HG03571 (cell line): Measurements from ENCODE around the gene E2F1.
"Not testable (repeated sequence)": the region's sequence is repeated elsewhere in the genome, so short reads cannot be mapped to it uniquely, and the experiment has no call there.

Source experiments
- ATAC-seq: cut with Tn5 transposase; IDR thresholded peaks from one replicate; pipeline ENCODE4 v1.9.1; 2021; ENCODE audit not compliant: unreplicated experiment

Gene E2F1

DNA sequence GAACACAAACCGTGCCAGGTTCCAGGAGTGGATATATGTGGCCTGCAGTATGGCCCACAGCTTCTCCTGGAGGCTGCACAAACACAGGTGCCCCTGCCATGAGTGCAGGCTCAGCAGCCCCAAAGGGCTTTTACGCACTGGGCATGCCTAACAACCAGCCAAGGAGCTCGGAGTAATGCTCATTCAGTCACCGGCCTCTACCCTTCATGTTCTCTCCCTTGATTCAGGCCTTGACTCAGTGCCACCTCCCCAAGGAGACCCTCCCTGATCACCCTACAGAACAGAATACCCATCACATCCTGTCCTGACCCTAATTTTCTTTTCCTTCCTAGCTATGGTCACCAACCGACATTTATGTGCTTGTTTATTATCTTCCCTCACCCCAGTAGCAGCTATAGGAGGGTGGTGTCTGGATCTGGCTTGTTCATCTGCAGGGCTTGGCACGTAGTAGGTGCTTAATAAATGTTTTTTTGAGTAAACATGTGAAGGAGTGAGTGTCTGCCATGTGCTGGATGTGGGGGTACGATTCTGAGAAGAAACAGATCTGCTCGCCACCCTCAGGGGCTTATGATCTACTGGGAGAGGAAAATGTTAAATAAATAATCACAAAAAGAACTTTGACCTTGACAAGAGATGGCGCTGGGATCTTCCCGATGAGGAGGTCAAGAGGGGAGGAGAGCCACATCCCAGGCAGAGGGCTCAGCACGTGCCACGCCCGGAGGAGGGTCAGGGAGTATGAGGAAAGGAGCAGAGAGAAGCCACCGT is 24.7 kb upstream of the E2F1 start:
- no peak for ATAC-seq

DNA sequence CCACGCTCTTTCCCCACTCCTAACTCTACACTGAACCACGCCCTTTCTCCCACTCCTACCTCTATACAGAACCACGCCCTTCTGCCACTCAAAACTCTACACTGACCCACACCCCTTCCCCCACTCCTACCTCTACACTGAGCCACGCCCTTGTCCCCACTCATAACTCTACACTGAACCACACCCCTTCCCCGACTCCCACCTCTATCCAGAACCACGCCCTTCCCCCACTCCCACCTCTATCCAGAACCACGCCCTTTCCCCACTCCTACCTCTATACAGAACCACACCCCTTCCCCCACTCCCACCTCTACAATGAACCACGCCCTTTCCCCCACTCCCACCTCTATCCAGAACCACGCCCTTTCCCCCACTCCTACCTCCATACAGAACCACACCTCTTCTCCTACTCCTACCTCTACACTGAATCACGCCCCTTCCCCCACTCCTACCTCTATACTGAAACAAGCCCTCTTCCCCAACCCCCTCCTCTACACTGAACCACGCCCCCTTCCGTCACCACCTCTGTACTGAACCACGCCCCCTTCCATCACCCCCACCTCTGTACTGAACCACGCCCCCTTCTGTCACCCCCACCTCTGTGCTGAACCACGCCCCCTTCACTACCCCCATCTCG is 23.8 kb upstream of the E2F1 start:
- no peak for ATAC-seq

DNA sequence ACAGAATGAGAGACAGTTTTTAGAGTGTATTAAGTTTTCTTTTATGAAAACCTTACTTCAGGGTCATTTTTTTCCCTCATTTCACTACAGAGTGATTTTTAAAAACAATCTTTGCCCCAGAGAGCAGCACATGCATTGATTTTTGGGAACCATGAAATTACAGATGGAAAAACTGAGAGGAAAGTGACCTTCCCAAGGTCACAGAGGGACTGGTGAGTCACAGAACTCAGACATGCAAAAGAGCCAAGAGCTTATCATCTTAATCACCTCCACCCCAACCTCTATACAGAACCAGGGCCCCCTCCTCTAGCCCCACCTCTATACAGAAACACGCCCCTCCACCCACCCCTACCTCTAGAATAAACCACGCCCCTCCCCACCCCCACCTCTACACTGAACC is 23.2 kb upstream of the E2F1 start:
- ATAC-seq: no peak

DNA sequence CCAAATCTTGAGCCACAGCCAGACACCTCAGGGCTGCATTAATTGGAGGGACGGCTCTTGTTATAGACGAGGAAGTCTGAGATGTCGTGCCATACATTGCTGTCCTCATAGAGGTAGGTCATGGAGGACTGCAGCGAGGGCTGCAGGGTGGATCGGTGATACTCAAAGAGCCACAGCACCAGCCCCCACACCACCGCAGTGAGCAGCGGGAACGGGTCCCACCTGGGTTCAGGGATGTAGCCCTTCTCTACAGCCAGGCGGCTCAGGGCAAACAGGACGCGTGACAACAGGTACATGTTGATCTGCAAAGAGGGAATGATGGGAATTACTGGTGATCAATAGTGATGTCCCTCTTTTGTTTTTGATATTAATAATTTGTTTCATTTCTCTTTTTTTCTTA is 21.5 kb upstream of the E2F1 start:
- ATAC-seq: no peak

DNA sequence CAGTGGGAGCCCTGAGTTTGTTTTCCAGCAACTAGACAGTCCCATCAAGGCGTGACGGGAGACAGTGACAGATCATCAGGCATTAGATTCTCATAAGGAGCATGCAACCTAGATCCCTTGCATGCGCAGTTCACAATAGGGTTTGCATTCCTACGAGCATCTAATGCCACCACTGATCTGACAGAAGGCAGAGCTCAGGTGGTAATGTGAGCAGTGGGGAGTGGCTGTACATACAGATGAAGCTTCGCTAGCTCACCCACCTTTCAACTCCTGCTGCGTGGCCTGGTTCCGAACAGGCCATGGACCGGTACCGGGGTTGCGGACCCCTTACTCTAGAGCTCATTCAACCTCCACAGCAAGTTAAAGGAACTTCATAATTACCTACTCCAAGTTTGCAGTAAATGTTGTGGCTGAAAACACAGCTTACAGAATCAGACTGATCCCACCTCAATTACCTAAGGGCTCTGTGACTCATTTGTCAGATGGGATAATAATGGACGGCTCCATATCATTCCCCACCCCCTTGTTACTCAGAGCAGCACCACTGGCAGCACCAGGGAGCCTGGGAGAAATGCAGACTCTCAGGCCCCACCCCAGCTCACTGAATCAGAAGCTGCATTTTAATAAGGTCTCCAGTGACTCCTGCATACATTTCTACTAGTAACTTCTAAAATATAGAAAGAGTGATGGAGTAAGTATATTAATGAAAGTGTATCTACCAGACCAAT is 18.2 kb upstream of the E2F1 start:
- no peak for ATAC-seq

DNA sequence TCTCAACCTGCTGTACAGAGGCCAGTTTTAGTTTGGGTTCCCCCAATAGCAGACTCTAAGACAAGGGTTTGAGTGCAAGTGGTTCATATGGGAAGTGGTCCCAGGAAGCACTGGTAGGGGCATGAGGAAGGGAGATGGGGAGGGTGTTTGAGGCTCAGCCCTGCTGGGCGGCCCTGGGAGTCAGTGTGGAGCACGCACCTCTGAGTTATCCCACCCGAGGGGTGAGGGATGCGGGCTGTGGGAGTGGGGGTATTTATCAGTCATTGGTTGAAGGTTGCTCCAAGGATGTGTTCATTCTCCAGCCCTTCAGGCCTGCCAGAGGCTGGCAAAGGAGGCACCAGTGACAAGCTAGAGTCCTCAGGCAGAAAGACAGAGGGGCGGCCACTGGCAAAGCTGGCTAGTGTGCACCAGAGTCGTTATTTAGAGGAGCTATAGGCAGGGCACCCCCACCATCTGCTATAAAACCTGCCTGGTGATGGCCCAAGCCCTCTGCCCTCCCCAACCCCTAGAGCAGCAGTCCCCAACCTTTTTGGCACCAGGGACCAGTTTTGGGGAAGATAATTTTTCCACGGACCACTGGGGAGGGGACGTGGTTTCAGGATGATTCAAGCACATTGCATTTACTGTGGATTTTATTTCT is 17.4 kb upstream of the E2F1 start:
- no peak for ATAC-seq

DNA sequence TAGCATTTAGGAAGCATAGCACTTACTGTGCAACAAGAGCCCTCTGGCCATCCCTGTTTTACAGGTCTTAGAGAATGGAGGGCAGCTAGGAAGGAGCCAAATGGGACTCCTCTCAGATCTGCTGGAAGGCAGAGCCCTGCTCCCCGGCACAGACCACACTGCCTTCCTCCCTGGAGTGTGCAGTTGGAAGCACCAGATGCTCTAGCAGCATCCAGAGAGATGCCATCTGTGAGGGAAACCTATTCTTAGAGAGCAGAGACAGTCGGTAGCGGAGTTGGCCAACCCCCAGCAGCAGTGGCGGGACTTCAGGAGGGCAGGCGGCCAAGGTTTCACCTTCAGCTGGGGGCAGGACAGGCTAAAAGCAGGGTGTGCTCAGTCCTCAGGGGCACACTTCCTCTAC is 16.7 kb upstream of the E2F1 start:
- no peak for ATAC-seq

DNA sequence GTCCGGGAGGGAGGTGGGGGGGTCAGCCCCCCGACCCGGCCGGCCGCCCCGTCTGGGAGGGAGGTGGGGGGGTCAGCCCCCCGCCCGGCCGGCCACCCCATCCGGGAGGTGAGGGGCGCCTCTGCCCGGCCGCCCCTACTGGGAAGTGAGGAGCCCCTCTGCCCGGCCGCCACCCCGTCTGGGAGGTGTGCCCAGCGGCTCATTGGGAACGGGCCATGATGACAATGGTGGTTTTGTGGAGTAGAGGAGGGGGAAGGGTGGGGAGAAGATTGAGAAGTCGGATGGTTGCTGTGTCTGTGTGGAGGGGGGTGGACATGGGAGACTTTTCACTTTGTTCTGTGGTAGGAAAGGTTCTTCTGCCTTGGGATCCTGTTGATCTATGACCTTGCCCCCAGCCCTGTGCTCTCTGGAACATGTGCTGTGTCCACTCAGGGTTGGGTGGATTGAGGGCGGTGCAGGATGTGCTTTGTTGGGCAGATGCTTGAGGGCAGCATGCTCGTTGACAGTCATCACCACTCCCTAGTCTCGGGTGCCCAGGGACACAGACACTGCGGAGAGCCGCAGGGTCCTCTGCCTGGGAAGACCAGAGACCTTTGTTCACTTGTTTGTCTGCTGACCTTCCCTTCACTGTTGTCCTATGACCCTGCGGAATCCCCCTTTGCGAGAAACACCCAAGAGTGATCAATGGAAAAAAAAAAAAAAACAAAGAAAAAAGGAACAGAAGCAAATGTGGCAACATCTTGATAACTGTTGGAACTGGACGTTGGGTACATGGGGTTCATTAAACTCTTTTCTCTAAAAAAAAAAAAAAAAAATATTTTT is 15.7 kb upstream of the E2F1 start:
- ATAC-seq: no peak

DNA sequence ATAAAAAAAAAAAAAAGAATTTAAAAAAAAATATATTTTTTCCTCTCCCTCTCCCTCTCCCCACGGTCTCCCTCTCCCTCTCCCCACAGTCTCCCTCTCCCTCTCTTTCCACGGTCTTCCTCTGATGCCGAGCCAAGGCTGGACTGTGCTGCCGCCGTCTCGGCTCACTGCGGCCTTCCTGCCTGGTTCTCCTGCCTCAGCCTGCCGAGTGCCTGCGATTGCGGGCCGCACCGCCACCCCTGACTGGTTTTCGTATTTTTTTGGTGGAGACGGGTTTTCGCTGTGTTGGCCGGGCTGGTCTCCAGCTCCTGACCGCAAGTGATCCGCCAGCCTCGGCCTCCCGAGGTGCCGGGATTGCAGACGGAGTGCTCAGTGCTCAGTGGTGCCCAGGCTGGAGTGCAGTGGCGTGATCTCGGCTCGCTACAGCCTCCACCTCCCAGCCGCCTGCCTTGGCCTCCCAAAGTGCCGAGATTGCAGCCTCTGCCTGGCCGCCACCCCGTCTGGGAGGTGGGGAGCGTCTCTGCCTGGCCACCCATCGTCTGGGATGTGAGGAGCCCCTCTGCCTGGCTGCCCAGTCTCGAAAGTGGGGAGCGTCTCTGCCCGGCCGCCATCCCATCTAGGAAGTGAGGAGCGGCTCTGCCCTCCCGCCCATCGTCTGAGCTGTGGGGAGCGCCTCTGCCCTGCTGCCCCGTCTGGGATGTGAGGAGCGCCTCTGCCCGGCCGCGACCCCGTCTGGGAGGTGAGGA is 14.7 kb upstream of the E2F1 start:
- ATAC-seq: not testable (repeated sequence)

DNA sequence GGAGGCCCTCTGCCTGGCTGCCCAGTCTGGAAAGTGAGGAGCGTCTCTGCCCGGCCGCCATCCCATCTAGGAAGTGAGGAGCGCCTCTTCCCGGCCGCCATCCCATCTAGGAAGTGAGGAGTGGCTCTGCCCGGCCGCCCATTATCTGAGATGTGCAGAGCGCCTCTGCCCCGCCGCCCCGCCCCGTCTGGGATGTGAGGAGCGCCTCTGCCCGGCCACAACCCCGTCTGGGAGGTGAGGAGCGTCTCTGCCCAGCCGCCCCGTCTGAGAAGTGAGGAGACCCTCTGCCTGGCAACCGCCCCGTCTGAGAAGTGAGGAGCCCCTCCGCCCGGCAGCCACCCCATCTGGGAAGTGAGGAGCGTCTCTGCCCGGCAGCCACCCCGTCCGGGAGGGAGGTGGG is 12.8 kb upstream of the E2F1 start:
- ATAC-seq: not testable (repeated sequence)

DNA sequence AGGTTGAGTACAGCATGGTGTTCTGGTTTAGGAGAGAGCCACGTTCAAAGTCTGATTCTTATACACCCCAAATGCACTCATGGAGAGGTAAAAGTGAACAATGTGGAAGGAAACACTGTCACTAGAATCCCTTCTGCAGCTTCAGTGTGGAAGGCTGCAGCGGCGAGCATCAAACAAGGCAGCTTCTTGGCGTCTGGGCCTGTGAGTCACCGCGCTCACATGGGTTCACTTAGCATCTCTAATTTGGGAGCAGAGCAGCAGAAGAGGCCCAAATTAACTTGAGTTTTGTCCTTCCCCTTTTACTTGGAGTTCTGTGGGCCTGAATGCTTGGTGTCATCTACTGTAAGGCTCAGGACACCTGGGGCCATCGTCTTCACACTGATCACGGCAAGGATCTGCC is 10.9 kb upstream of the E2F1 start:
- ATAC-seq: no peak

DNA sequence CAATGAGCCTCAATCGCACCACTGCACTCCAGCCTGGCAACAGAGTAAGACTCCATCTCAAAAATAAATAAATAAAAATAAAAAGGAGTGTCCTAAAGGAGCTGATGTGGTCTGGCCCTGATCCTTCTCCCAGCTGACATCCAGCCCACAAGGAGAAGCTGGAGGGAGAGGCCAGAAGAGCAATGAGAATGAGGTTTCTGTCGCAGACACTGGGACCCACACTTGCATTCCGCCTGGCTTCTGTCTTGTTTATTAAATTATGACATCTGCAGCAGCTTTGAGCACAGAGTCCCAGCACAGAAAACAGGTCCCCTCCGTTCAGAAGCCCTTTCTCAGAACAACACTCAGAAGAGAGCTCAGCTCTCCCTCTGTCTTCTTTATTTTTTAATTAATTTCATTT is 10.3 kb upstream of the E2F1 start:
- ATAC-seq: no peak

DNA sequence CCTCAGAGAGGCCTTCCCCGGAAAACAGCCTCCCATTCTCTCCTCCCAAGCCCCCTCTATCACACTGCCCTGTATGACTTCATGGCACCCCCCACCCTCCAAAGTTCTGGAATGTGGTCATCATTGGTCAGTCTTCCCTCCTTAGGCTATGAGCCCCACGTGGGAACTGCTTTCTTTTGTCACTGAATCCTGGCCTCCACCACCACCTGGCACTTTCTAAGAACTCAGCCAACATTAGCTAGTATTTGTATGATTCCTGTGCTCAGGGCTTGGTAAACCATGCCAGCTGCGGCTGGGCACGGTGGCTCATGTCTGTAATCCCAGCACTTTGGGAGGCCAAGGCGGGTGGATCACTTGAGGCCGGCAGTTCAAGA is 8.4 kb upstream of the E2F1 start:
- no peak for ATAC-seq

DNA sequence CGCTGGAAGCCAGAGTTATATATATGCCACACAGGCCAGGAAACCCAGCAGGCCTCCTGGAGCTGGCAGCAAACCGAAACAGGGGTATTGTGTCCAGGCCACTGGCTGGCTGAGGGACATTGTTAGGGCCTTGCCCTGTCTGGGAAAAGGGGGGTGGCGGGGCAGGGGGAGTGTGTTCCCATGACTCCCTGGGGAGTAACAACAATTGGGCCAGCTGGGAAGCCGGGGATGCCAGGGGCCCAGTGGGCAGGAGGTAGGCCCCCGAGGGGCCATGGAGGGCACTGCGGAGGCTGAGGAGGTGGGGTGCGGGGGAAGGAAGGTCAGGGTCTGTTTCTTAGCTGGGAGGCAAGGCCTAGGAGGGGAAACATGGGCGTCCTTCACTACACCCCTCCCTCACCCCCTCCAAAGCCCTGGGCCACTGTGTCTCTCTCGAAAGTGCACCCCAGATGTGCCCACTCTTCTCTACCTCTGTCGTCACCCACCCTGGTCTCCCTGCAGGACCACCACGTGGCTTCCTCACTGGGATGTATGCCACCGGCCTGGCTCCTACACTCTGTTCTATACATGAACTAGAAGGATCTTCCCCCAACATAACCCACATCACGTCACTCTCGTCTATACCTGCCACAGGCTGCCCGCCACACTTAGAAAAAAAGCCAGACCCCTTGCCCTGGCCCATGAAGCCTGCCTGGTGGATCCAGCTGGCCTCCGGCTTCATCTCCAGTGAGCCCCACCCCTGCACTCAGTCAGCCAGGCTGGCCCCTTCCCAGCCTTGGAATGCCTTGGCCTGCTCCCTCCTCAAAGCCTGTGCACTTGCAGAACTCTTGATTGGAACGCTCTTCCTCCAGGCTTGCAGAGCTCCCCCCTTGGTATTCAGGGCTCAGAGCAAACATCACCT is 7.8 kb upstream of the E2F1 start:
- no peak for ATAC-seq

DNA sequence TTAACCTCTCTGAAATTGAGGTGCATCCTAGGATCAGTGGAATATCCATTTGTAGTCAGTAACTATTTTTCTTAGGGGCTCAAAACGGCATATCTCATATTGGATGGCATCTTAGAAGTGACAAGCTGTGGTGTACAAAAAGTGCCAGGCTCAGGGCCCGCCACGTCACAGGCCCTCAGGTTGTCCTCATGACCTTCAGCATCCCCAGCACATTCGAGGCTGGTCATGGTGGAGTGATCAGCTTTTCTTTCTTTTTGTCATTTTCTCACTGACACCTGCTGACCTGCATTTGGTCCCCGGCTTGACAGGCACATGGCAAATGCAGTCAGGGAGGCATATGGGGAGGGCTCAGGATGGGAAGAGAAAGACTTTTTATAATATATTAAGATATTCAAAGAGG is 7.1 kb upstream of the E2F1 start:
- no peak for ATAC-seq

DNA sequence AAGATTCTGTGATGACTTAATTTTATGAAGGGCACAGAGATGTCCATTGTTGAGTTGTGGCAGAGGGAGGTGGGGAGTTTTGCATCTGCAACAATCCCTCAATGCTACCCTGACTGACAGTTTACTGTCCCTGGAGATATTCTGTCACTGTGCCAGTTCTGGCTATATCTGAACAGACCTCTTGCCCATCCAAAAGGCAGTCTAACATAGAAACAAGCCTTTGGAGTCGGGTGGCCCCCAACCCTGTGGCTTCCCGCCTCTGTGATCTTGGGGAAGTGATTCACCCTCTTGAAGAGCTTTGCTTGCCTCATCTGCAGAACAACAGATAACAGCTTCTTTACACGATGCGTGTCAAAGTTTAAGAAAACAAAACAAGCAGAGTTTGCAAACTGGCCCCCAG is 3.8 kb upstream of the E2F1 start:
- ATAC-seq: no peak

DNA sequence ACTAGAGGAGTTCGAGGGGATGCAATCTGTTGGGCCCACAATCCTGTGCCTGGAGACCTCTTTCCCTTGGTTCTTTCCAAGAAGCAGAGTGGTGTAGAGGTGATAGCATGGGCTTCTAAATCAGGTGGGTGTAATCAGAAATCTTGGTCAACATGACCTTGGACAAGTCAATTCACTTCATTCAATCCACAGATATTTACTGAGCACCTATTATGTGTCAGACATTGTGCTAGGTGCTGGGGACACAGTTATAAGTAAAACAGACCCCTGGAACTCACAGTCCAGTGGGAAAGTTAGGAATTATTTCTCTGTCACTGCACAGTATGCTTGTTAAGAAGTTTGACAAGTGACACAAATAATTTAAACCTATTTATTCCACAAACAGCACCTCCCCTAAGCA is 3.3 kb upstream of the E2F1 start:
- ATAC-seq: no peak

DNA sequence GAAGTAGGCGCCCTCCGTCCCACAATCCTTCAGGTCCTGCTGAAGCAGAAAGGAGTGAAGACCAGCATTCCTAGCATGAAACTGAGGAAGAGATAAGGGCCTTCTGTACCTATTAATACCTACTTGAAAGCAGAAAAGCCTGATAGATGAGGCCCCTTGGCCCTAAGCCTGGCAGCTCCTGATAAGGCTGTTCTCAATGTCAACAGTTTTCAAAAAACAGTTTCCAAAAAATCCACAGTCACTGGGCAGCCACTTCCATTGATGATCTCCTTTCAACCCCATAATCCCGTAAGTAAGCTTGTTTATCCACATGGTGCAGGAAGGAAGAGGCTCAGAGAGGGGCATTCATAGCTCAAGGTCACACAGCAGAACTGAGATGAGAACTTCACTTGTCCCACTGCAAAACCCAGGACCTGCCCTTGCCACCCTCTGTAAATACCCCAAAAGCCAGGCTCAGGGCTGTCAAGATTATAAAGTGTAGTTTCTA is 2.8 kb upstream of the E2F1 start:
- no peak for ATAC-seq
